ENCODE results near the gene EDEM2.
A peak's percentile ranks its signal among the peaks of the same experiment; 100 is the strongest.
"Not testable (repeated sequence)": the region's sequence is repeated elsewhere in the genome, so short reads cannot be mapped to it uniquely, and the experiment has no call there.

The EDEM2 gene

GRCh38 chr20:35146920-35147574 is at the start of gene EDEM2:
TSS of gene EDEM2 (minus strand) at chr20:35147336. CDS start at chr20:35147258, 78 bp downstream.
- DNase-seq: peak; percentile 87

- DNase-seq: no peak
Observed at GRCh38 chr20:35196313-35196712, 49.2 kb upstream of the EDEM2 start.

GRCh38 chr20:35193031-35193791 is 46.1 kb upstream of the EDEM2 start:
- not testable (repeated sequence) for DNase-seq

- DNase-seq: no peak
Observed at GRCh38 chr20:35192118-35192872, 45.2 kb upstream of the EDEM2 start.

GRCh38 chr20:35191419-35192117 is 44.4 kb upstream of the EDEM2 start:
- no peak for DNase-seq

- no peak for DNase-seq
Observed at GRCh38 chr20:35190556-35190955, 43.4 kb upstream of the EDEM2 start.

- not testable (repeated sequence) for DNase-seq
Observed at GRCh38 chr20:35189223-35189622, 42.1 kb upstream of the EDEM2 start.

- DNase-seq: no peak
Observed at GRCh38 chr20:35187584-35188190, 40.6 kb upstream of the EDEM2 start.

- not testable (repeated sequence) for DNase-seq
Observed at GRCh38 chr20:35186691-35187289, 39.7 kb upstream of the EDEM2 start.

- DNase-seq: no peak
Observed at GRCh38 chr20:35181731-35182130, 34.6 kb upstream of the EDEM2 start.

- no peak for DNase-seq
Observed at GRCh38 chr20:35180266-35180665, 33.1 kb upstream of the EDEM2 start.

GRCh38 chr20:35179292-35180212 is 32.4 kb upstream of the EDEM2 start:
- DNase-seq: no peak

GRCh38 chr20:35176132-35176531 is 29.0 kb upstream of the EDEM2 start:
- DNase-seq: no peak

- DNase-seq: no peak
Observed at GRCh38 chr20:35174458-35175216, 27.5 kb upstream of the EDEM2 start.

GRCh38 chr20:35173576-35174192 is 26.5 kb upstream of the EDEM2 start:
- DNase-seq: no peak

GRCh38 chr20:35172434-35172806 is 25.3 kb upstream of the EDEM2 start:
- DNase-seq: no peak

- DNase-seq: peak; percentile 16
Observed at GRCh38 chr20:35171753-35172433, 24.8 kb upstream of the EDEM2 start, which contains the start of gene PROCR. TSS of gene PROCR (plus strand) at chr20:35172072. CDS start at chr20:35172155, 83 bp downstream.

GRCh38 chr20:35171438-35171752 is 24.3 kb upstream of the EDEM2 start:
- DNase-seq: no peak

Data from NCI-H1105 (cell line).